Effector memory CD4-positive, alpha-beta T cell (primary cell): ENCODE results near the gene NFATC2IP.

Experiments
- DNase-seq, 3 donors: peaks; one replicate each; pipeline ENCODE4 v3.0.0-alpha.2; 2020
- H3K27ac ChIP-seq: 2 replicates; pipeline ENCODE4 v1.7.0; 2013; ENCODE audit warnings: mild to moderate bottlenecking, low read length, moderate library complexity; ENCODE audit not compliant: insufficient read depth, poor library complexity, severe bottlenecking
- H3K27me3 ChIP-seq: replicated peaks from 2 replicates; pipeline ENCODE4 v1.7.0; 2013; ENCODE audit warnings: mild to moderate bottlenecking, low read length; ENCODE audit not compliant: insufficient read depth, control insufficient read depth, poor library complexity, severe bottlenecking
- H3K36me3 ChIP-seq: 2 replicates; pipeline ENCODE4 v1.7.0; 2013; ENCODE audit warnings: mild to moderate bottlenecking, low read length, moderate library complexity; ENCODE audit not compliant: control insufficient read depth, insufficient read depth
- H3K4me1 ChIP-seq: 2 replicates; pipeline ENCODE4 v1.7.0; 2013; ENCODE audit warnings: low read length, mild to moderate bottlenecking; ENCODE audit not compliant: control insufficient read depth, insufficient read depth, poor library complexity, severe bottlenecking
- H3K4me3 ChIP-seq: 2 replicates; pipeline ENCODE4 v1.7.0; 2013; ENCODE audit warnings: low read length, low read depth, mild to moderate bottlenecking; ENCODE audit not compliant: insufficient read depth, poor library complexity, severe bottlenecking
- H3K9me3 ChIP-seq: 2 replicates; pipeline ENCODE4 v1.7.0; 2013; ENCODE audit warnings: mild to moderate bottlenecking, low read length, moderate library complexity; ENCODE audit not compliant: control insufficient read depth

The NFATC2IP gene

GRCh38 chr16:29009050-29009837 is 58.5 kb downstream of the NFATC2IP start:
- Histone ChIP-seq H3K27ac (peak overlapping the region; percentile 56), H3K4me3 (peak overlapping the region; percentile 16), H3K9me3 (no peaks in the 10 kb centered on the region), H3K27me3 (no peaks in the 10 kb centered on the region), H3K36me3 (no peaks in the 10 kb centered on the region), H3K4me1 (peaks cover 38% of the 10 kb centered on the region)
- DNase-seq, result no peak

- Histone ChIP-seq H3K36me3 (no peaks in the 10 kb centered on the region), H3K27me3 (no peaks in the 10 kb centered on the region), H3K4me1 (peaks cover 38% of the 10 kb centered on the region), H3K4me3 (no peak overlapping the region), H3K27ac (peak overlapping the region; percentile 56), H3K9me3 (no peaks in the 10 kb centered on the region)
- no peak for DNase-seq
Observed at GRCh38 chr16:29009838-29010166, 59.1 kb downstream of the NFATC2IP start.

- H3K4me1 ChIP-seq, result peaks cover 38% of the 10 kb centered on the region
- no peak for DNase-seq
- no peaks in the 10 kb centered on the region for H3K9me3 ChIP-seq
- no peak overlapping the region for H3K4me3 ChIP-seq
- H3K27ac ChIP-seq, result no peak overlapping the region
- no peaks in the 10 kb centered on the region for H3K27me3 ChIP-seq
- H3K36me3 ChIP-seq, result no peaks in the 10 kb centered on the region
Observed at GRCh38 chr16:29011112-29011511, 60.4 kb downstream of the NFATC2IP start.

- H3K27ac ChIP-seq, result peak overlapping the region; percentile 23
- H3K4me1 ChIP-seq, result peaks cover 38% of the 10 kb centered on the region
- H3K9me3 ChIP-seq, result no peaks in the 10 kb centered on the region
- no peak overlapping the region for H3K4me3 ChIP-seq
- H3K27me3 ChIP-seq, result no peaks in the 10 kb centered on the region
- DNase-seq, result no peak
- H3K36me3 ChIP-seq, result no peaks in the 10 kb centered on the region
Observed at GRCh38 chr16:29011851-29012250, 61.1 kb downstream of the NFATC2IP start.

- no peaks in the 10 kb centered on the region for H3K9me3 ChIP-seq
- H3K27me3 ChIP-seq, result no peaks in the 10 kb centered on the region
- H3K27ac ChIP-seq, result peak overlapping the region; percentile 29
- H3K4me1 ChIP-seq, result peaks cover 32% of the 10 kb centered on the region
- H3K4me3 ChIP-seq, result no peak overlapping the region
- no peak for DNase-seq
- H3K36me3 ChIP-seq, result no peaks in the 10 kb centered on the region
Observed at GRCh38 chr16:29012913-29013553, 62.3 kb downstream of the NFATC2IP start.

GRCh38 chr16:29014561-29015069 is 63.9 kb downstream of the NFATC2IP start:
- H3K4me3 ChIP-seq, result no peak overlapping the region
- H3K27ac ChIP-seq, result no peak overlapping the region
- DNase-seq, result no peak
- H3K36me3 ChIP-seq, result no peaks in the 10 kb centered on the region
- no peaks in the 10 kb centered on the region for H3K9me3 ChIP-seq
- no peaks in the 10 kb centered on the region for H3K27me3 ChIP-seq
- H3K4me1 ChIP-seq, result peaks cover 16% of the 10 kb centered on the region
